Loucy (cell line): ENCODE data around the gene NLGN1.

Source experiments
- H2AFZ ChIP-seq: fragments of 200-600 bp; sonication (generic); 2 replicates; pipeline ENCODE4 v1.6.0; 2016; ENCODE audit warnings: antibody characterized with exemption, mild to moderate bottlenecking, low read length, moderate library complexity
- H3F3A ChIP-seq: fragments of 200-600 bp; 2 replicates; pipeline ENCODE4 v1.6.0; 2016; ENCODE audit warnings: antibody characterized with exemption, low read depth, mild to moderate bottlenecking
- H3K27me3 ChIP-seq: fragments of 200-600 bp; sonication (generic); 2 replicates; pipeline ENCODE4 v1.6.1; 2014; ENCODE audit warnings: low read length, mild to moderate bottlenecking; ENCODE audit not compliant: insufficient read depth, poor library complexity, severe bottlenecking
- H3K36me3 ChIP-seq: fragments of 200-600 bp; sonication (generic); 2 replicates; pipeline ENCODE4 v1.6.1; 2016; ENCODE audit warnings: low read length; ENCODE audit not compliant: insufficient read depth
- H3K4me1 ChIP-seq: fragments of 200-600 bp; sonication (generic); 2 replicates; pipeline ENCODE4 v1.5.1; 2014; ENCODE audit warnings: low read length, mild to moderate bottlenecking; ENCODE audit not compliant: insufficient read depth, poor library complexity, severe bottlenecking
- H3K4me2 ChIP-seq: fragments of 200-600 bp; sonication (generic); 2 replicates; pipeline ENCODE4 v1.6.0; 2014; ENCODE audit warnings: antibody characterized with exemption, low read length, low read depth, mild to moderate bottlenecking; ENCODE audit not compliant: poor library complexity, severe bottlenecking
- H3K4me3 ChIP-seq: fragments of 200-600 bp; sonication (generic); 2 replicates; pipeline ENCODE4 v1.5.1; 2014; ENCODE audit warnings: low read length, mild to moderate bottlenecking, mixed read lengths; ENCODE audit not compliant: poor library complexity, severe bottlenecking
- H3K79me2 ChIP-seq: fragments of 200-600 bp; sonication (generic); 2 replicates; pipeline ENCODE4 v1.6.1; 2014; ENCODE audit warnings: low read length; ENCODE audit not compliant: insufficient read depth
- H3K9ac ChIP-seq: fragments of 200-600 bp; sonication (generic); 2 replicates; pipeline ENCODE4 v1.6.0; 2014; ENCODE audit warnings: mild to moderate bottlenecking, low read depth, low read length, moderate library complexity; ENCODE audit not compliant: poor library complexity, severe bottlenecking
- H3K9me2 ChIP-seq: fragments of 200-600 bp; sonication (generic); replicated peaks from 2 replicates; pipeline ENCODE4 v1.6.1; 2016; ENCODE audit warnings: low read depth, low read length, mixed read lengths
- H3K9me3 ChIP-seq: fragments of 200-600 bp; sonication (generic); 2 replicates; pipeline ENCODE4 v1.6.1; 2014; ENCODE audit warnings: mild to moderate bottlenecking, antibody characterized with exemption, low read length, low read depth; ENCODE audit not compliant: insufficient read depth
- H4K20me1 ChIP-seq: fragments of 200-600 bp; sonication (generic); 2 replicates; pipeline ENCODE4 v1.6.0; 2014; ENCODE audit warnings: antibody characterized with exemption, low read length, mild to moderate bottlenecking; ENCODE audit not compliant: insufficient read depth, poor library complexity, severe bottlenecking
- CTCF ChIP-seq: fragments of 200-600 bp; sonication (generic); conservative IDR thresholded peaks from 2 replicates; pipeline ENCODE4 v1.5.1; 2014; ENCODE audit warnings: mild to moderate bottlenecking, antibody characterized with exemption, low read length
- EZH2phosphoT487 ChIP-seq: fragments of 200-600 bp; IDR thresholded peaks from 2 replicates; pipeline ENCODE4 v1.6.1; 2018; ENCODE audit warnings: antibody characterized with exemption, mild to moderate bottlenecking, moderate library complexity, borderline replicate concordance

Gene NLGN1

DNA sequence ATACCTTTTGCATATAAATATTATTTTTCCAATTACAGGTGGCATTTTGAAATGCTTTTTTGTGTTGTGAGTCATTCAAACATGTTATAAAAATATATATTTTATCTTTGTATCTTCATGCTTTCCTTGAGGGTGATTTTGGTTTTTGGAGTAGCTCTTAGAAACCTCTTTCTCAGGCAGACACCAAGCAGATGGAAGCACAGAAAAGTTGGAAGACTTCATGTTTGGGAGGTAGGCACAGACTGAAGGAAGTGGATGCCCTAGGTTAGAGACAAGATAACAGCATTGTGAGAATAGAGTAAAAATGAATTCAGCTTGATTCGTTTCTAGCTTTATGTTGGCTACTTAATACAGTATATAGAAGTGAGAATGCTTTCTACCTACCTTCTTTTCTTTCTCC is 338.3 kb downstream of the NLGN1 start:
- Histone ChIP-seq H3K9ac (no peak overlapping the region), H3K36me3 (no peaks in the 10 kb centered on the region), H3K27me3 (no peaks in the 10 kb centered on the region), H3K4me3 (no peak overlapping the region), H3K4me2 (no peak overlapping the region), H3F3A (no peaks in the 10 kb centered on the region), H4K20me1 (no peaks in the 10 kb centered on the region), H3K4me1 (no peaks in the 10 kb centered on the region), H3K79me2 (no peaks in the 10 kb centered on the region), H3K9me3 (no peaks in the 10 kb centered on the region), H3K9me2 (no peaks in the 10 kb centered on the region), H2AFZ (no peak overlapping the region)
- no peak for TF ChIP-seq CTCF
- TF ChIP-seq EZH2phosphoT487, result no peak

DNA sequence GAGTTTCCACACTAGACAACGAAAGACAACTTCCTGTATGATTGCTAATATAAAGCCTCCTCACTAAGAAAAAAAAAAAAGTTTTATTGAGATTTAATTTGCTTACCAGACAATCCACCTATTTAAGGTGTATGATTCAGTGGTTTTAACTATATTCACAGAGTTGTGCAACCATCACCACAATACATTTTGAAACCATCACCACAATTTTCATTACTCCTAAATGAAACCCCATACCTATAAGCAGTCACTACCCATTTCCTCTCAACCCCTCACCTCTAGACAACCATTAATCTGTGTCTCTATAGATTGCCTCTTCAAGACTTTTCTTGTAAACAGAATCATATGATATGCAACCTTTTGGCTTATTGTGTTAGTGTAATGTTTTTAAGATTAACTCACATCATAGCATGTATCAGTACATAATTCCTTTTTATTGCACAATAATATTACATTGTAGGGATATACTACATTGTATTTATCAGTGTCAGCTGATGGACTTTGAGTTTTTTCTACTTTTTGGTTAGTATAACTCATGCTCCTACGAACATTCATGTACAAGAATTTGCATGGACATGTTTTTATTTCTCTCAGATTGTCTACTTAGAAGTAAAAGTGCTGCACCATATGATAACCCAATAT is 339.7 kb downstream of the NLGN1 start:
- no peaks in the 10 kb centered on the region for H3K9me2 ChIP-seq
- H3F3A ChIP-seq, result no peaks in the 10 kb centered on the region

GRCh38 chr3:173739726-173740125 is 342.2 kb downstream of the NLGN1 start:
- Histone ChIP-seq H3K9me2 (no peaks in the 10 kb centered on the region), H3K4me2 (no peak overlapping the region), H2AFZ (no peak overlapping the region)

More for the DNA sequence above, 339.7 kb downstream of the NLGN1 start:
- H3K79me2 ChIP-seq, result no peaks in the 10 kb centered on the region
- no peaks in the 10 kb centered on the region for H4K20me1 ChIP-seq
- H3K27me3 ChIP-seq, result no peaks in the 10 kb centered on the region
- H3K36me3 ChIP-seq, result no peaks in the 10 kb centered on the region
- TF ChIP-seq EZH2phosphoT487 (no peak), CTCF (no peak)
- H3K4me1 ChIP-seq, result no peaks in the 10 kb centered on the region
- H3K9ac ChIP-seq, result no peak overlapping the region
- H3K4me3 ChIP-seq, result no peak overlapping the region
- no peaks in the 10 kb centered on the region for H3K9me3 ChIP-seq
- H3K4me2 ChIP-seq, result no peak overlapping the region
- H2AFZ ChIP-seq, result no peak overlapping the region

More at GRCh38 chr3:173739726-173740125, 342.2 kb downstream of the NLGN1 start:
- Histone ChIP-seq H3K9ac (no peak overlapping the region), H3K4me3 (no peak overlapping the region), H4K20me1 (no peaks in the 10 kb centered on the region), H3K36me3 (no peaks in the 10 kb centered on the region), H3F3A (no peaks in the 10 kb centered on the region), H3K9me3 (no peaks in the 10 kb centered on the region), H3K79me2 (no peaks in the 10 kb centered on the region), H3K4me1 (no peaks in the 10 kb centered on the region), H3K27me3 (no peaks in the 10 kb centered on the region)
- TF ChIP-seq EZH2phosphoT487 (no peak), CTCF (no peak)
